Activated CD4-positive, alpha-beta memory T cell treated with anti-CD3 and anti-CD28 coated beads for 36 hours (primary cell): ENCODE results near the gene ZNF580. TPM values are rescaled to one million over a fixed set of nuclear protein-coding genes. Genes with fewer than 3 reads are reported as not detected.

Experiments used
- CTCF ChIA-PET: fragments of 350-600 bp; sonication (Branson Sonifier 250); formaldehyde crosslinking; loops from one replicate; lab custom pipeline; 2021; ENCODE audit warnings: antibody characterized with exemption, inconsistent platforms; lab: Charles Lee
- POLR2A ChIA-PET: fragments of 350-600 bp; sonication (Branson Sonifier 250); formaldehyde crosslinking; loops from one replicate; lab custom pipeline; 2021; ENCODE audit warnings: antibody characterized with exemption; lab: Charles Lee
- DNase-seq: peaks from one replicate; pipeline ENCODE4 v3.0.0-alpha.2; 2020
- H3K27ac Mint-ChIP-seq: one replicate; pipeline ENCODE4 v1.8.0; 2021; ENCODE audit warnings: mixed read lengths
- H3K27me3 Mint-ChIP-seq: one replicate; pipeline ENCODE4 v1.8.0; 2021; ENCODE audit warnings: mixed read lengths
- H3K36me3 Mint-ChIP-seq: one replicate; pipeline ENCODE4 v1.8.0; 2021; ENCODE audit warnings: mixed read lengths
- H3K4me1 Mint-ChIP-seq: one replicate; pipeline ENCODE4 v1.8.0; 2021; ENCODE audit warnings: low read depth, mixed read lengths
- H3K4me3 Mint-ChIP-seq: one replicate; pipeline ENCODE4 v1.8.0; 2021; ENCODE audit warnings: mild to moderate bottlenecking, mixed read lengths
- H3K9me3 Mint-ChIP-seq: one replicate; pipeline ENCODE4 v1.8.0; 2021; ENCODE audit warnings: mixed read lengths
- intact Hi-C: fragments of 100-400 bp; cut with micrococcal nuclease; formaldehyde crosslinking; loops from one replicate; pipeline ENCODE4 v1.15.1; 2023
- total RNA-seq, 2 experiments: library from RNA; stranded (reverse); gene quantifications; one replicate each; pipeline ENCODE4 v1.2.3, GENCODE V29; 2021

The ZNF580 gene
- total RNA-seq, 2 experiments from 2014 or later = 23.4 to 23.5 TPM

DNA sequence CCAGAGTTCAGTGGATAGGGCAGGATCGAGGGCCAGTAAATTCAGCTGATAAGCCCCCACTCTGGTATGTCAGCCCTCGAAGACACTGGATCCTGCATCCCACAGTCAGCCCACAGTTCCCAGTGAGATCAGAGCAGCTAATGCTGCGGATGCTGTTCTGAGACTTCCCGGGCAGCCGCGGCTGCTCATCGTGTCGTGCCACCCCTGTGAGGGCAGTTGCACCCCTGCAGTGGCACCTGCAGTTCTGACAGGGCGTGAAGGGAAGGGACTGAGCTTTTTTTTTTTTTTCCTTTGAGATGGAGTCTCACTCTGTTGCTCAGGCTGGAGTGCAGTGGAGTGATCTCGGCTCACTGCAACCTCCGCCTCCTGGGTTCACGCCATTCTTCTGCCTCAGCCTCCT lies 26.7 kb downstream of the ZNF580 start:
- intact Hi-C loops = no loop called here
- no peak for DNase-seq
- peaks cover 13% of the 10 kb centered on the region for H3K4me1 Mint-ChIP-seq
- ChIA-PET POLR2A (interaction anchor here (2.0 kb wide), 1 partner anchor 11 kb away, joined by 8 read pairs; no protein-coding TSS in a partner anchor), CTCF (interaction anchor here (1.2 kb wide), 1 partner anchor 36 kb away, joined by 3 read pairs; no protein-coding TSS in a partner anchor)
- H3K36me3 Mint-ChIP-seq = peaks cover 54% of the 10 kb centered on the region
- no peak overlapping the region for H3K27ac Mint-ChIP-seq
- no peaks in the 10 kb centered on the region for H3K27me3 Mint-ChIP-seq
- H3K9me3 Mint-ChIP-seq = no peaks in the 10 kb centered on the region
- H3K4me3 Mint-ChIP-seq = no peak overlapping the region

DNA sequence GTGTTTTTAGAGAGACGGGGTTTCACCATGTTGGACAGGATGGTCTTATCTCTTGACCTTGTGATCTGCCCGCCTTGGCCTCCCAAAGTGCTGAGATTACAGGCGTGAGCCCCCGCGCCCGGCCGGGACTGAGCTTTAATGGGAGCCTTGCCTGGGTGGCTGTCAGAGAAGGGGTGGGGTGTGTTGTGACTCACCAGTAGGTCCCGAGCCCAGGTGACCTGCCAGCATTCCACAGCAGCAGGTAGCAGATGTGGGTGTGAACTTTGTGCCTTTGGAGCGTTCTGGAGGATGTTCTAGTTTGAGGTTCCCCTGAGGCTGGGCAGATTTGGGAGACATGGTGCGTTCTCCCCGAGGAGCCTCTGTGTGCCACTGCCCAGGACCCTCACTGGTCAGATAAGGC lies 27.2 kb downstream of the ZNF580 start:
- POLR2A ChIA-PET = no interaction called here
- H3K9me3 Mint-ChIP-seq = no peaks in the 10 kb centered on the region
- DNase-seq = no peak
- H3K4me1 Mint-ChIP-seq = peaks cover 13% of the 10 kb centered on the region
- peaks cover 49% of the 10 kb centered on the region for H3K36me3 Mint-ChIP-seq
- no peak overlapping the region for H3K27ac Mint-ChIP-seq
- H3K4me3 Mint-ChIP-seq = no peak overlapping the region
- CTCF ChIA-PET = interaction anchor here (1.2 kb wide), 1 partner anchor 36 kb away, joined by 3 read pairs; no protein-coding TSS in a partner anchor
- intact Hi-C loops = no loop called here
- no peaks in the 10 kb centered on the region for H3K27me3 Mint-ChIP-seq

DNA sequence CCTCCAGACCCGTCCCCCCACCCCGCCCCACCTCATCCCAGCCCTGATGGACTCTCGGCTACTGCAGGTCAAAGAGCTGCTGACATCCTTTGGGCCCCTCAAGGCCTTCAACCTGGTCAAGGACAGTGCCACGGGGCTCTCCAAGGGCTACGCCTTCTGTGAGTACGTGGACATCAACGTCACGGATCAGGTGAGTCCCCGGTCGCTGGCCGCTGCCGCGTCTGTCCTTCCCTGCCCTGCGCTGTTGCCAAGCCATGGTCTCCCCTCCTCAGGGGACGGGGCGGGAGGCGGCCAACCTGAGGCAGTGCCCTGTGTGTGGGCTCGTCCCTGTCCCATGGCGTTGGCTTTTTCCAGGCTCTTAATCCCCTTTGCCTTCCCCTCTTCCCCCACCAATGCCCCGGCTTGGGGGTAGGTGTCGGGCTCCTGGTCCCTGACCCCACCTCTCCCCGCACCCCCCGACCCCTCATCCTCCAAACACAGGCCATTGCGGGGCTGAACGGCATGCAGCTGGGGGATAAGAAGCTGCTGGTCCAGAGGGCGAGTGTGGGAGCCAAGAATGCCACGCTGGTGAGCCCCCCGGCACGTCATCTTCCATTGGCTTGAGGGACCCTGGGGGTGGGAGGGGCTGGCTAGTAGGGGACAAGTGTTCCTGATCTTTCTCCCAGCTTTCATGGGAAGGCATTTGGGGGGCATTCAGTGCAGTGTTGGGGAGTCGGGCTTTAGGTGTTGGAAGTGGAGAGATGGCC lies 28.0 kb downstream of the ZNF580 start:
- Mint-ChIP-seq H3K27me3 (no peaks in the 10 kb centered on the region), H3K4me1 (peaks cover 17% of the 10 kb centered on the region), H3K27ac (no peak overlapping the region), H3K9me3 (no peaks in the 10 kb centered on the region), H3K36me3 (peaks cover 47% of the 10 kb centered on the region), H3K4me3 (no peak overlapping the region)
- intact Hi-C loops = no loop called here
- CTCF ChIA-PET = interaction anchor here (1.2 kb wide), 1 partner anchor 35 kb away, joined by 3 read pairs; no protein-coding TSS in a partner anchor
- no peak for DNase-seq
- POLR2A ChIA-PET = no interaction called here

DNA sequence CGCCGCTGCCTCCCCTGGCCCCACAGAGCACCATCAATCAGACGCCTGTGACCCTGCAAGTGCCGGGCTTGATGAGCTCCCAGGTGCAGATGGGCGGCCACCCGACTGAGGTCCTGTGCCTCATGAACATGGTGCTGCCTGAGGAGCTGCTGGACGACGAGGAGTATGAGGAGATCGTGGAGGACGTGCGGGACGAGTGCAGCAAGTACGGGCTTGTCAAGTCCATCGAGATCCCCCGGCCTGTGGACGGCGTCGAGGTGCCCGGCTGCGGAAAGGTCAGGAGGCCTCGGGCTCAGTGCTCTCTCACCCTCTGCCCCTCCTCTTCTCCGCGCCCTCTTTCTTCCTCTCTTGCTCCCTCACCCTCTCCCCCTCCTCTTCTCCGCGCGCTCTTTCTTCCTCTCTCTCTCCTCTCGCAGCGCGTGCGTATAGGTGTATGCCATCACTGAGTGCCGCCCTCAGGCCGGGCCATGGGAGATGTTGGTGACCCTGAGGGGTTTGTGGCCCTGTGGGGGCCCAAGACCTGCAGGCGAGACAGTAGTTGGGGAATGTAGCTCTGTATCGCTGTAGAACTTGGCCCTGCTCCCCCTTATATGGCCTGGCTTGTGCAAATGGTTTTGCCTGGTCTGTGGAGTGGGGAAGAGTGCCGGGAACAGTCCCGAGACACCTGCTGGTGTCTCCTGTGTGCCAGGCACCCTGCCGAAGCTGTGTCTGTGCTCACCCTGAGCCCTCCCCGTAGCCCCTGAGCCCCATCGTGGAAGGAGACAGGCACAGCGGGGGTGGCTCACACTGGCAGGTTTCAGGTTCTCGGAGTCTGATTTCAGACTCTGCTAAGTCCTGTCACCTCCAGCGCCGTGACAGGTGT lies 28.8 kb downstream of the ZNF580 start:
- H3K4me3 Mint-ChIP-seq = no peak overlapping the region
- DNase-seq = no peak
- no peaks in the 10 kb centered on the region for H3K27me3 Mint-ChIP-seq
- H3K4me1 Mint-ChIP-seq = peaks cover 21% of the 10 kb centered on the region
- H3K9me3 Mint-ChIP-seq = no peaks in the 10 kb centered on the region
- peaks cover 46% of the 10 kb centered on the region for H3K36me3 Mint-ChIP-seq
- intact Hi-C loops = no loop called here
- ChIA-PET CTCF (no interaction called here), POLR2A (no interaction called here)
- no peak overlapping the region for H3K27ac Mint-ChIP-seq

DNA sequence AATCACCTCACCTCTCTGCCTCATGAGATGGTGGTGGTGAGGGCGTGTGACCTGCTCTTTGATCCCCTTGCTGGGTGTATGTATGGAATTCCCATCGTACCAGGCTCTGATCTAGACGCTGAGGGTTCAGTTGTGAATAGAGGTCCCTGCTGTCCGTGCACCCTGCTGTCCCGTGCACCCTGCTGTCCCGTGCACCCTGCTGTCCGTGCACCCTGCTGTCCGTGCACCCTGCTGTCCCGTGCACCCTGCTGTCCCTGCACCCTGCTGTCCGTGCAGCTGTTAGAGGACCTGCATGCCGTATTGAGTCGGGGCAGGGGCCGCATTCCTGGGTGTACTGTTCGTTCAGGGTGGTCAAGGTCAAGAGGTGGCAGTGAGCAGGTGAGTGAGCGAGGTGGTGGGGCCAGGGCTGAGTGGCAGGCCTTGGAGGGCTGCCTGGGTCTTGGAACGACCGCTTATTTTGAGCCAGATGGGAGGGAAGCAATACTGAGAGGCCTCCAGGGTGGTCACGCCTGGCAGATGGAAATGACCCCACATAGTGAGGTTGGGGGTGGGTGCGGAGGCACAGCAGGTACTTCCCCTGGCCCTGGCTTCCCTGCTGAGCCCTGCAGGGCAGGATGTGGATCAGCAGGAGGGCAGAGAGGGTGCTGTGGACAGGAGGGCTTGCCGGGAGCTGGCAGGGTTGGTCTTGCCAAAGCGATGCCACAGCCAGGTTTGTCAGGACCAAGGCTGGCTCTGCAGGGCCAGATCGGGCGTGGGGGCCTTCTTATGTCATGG lies 29.7 kb downstream of the ZNF580 start:
- Mint-ChIP-seq H3K4me3 (no peak overlapping the region), H3K27me3 (no peaks in the 10 kb centered on the region), H3K9me3 (no peaks in the 10 kb centered on the region), H3K36me3 (peaks cover 43% of the 10 kb centered on the region), H3K27ac (no peak overlapping the region), H3K4me1 (peaks cover 21% of the 10 kb centered on the region)
- intact Hi-C loops = no loop called here
- CTCF ChIA-PET = interaction anchor here (1.0 to 2.1 kb wide), 4 partner anchors 10 to 38 kb away, joined by 4 to 23 read pairs (median 14); partner anchors contain the start of gene U2AF2
- no peak for DNase-seq
- POLR2A ChIA-PET = interaction anchor here (1.4 kb wide), 1 partner anchor 13 kb away, joined by 5 read pairs; no protein-coding TSS in a partner anchor

DNA sequence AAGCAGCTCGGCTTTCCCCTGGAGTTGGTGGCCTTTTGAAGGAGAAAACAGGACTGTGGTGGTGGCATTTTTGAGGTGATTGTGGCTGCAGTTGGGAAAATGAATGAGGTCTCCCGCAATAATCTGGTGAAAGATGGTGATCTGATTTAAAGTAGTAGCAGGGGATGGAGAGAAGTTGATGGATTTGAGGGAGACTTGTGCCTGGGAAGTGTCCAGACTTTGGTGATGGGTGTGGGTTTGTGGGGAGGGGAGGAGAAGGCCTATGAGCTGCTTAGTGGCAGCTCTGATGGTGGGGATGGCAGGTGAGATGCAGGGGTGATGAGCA lies 30.2 kb downstream of the ZNF580 start:
- no peaks in the 10 kb centered on the region for H3K27me3 Mint-ChIP-seq
- peaks cover 26% of the 10 kb centered on the region for H3K4me1 Mint-ChIP-seq
- H3K4me3 Mint-ChIP-seq = no peak overlapping the region
- no peak for DNase-seq
- no peaks in the 10 kb centered on the region for H3K9me3 Mint-ChIP-seq
- H3K36me3 Mint-ChIP-seq = peaks cover 41% of the 10 kb centered on the region
- ChIA-PET CTCF (interaction anchor here (1.0 to 2.1 kb wide), 4 partner anchors 11 to 38 kb away, joined by 4 to 23 read pairs (median 14); partner anchors contain the start of gene U2AF2), POLR2A (interaction anchor here (1.4 kb wide), 1 partner anchor 14 kb away, joined by 5 read pairs; no protein-coding TSS in a partner anchor)
- no peak overlapping the region for H3K27ac Mint-ChIP-seq
- intact Hi-C loops = no loop called here

DNA sequence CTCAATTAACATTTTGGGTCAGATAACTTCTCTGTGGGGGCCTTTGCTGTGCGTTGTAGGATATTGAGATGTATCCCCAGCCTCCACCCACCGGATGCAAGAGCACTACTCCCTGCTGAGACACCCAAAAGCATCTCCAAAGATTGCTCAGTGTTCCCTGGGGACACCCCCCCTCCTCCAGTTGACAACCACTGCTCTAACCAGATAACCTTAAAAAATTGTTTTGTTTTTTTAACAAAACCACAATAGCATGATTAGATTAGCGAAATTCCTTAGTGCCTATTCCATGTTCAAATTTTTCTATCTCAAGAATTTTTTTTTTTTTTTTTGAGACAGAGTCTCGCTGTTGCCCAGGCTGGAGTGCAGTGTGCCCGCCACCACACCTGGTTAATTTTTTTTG lies 31.6 kb downstream of the ZNF580 start:
- CTCF ChIA-PET = interaction anchor here (0.7 to 2.1 kb wide), 4 partner anchors 16 to 656 kb away, joined by 3 to 23 read pairs (median 14); partner anchors contain the start of gene U2AF2

DNA sequence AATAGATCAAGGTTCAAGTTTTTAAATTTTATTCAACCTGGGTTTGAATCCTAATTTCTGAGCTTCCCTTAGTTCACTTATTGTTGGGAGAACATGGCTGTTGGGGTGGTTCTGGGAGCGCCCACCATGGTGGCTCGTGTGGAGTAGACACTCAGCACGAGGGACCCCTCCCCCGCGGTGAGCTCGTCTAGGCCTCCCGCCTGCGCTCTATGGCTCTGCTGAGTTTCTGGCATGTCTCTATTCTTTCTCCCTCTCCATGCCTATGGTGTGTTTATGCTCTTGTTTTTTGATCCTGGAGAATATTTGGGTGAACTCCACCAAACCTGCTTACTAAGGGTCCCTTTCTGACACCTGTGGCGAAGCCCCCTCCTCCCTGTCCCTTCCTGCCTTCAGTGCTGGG lies 32.7 kb downstream of the ZNF580 start:
- intact Hi-C loops = no loop called here
- Mint-ChIP-seq H3K27ac (peak overlapping the region; percentile 55), H3K36me3 (peaks cover 37% of the 10 kb centered on the region), H3K9me3 (no peaks in the 10 kb centered on the region), H3K27me3 (no peaks in the 10 kb centered on the region), H3K4me3 (peak overlapping the region; percentile 21), H3K4me1 (peaks cover 48% of the 10 kb centered on the region)
- ChIA-PET CTCF (interaction anchor here (1.1 kb wide), 1 partner anchor 41 kb away, joined by 6 read pairs; no protein-coding TSS in a partner anchor), POLR2A (no interaction called here)
- DNase-seq = no peak

More for the DNA sequence above, 31.6 kb downstream of the ZNF580 start:
- Mint-ChIP-seq H3K27ac (no peak overlapping the region), H3K4me1 (peaks cover 40% of the 10 kb centered on the region), H3K9me3 (no peaks in the 10 kb centered on the region), H3K36me3 (peaks cover 37% of the 10 kb centered on the region), H3K27me3 (no peaks in the 10 kb centered on the region), H3K4me3 (no peak overlapping the region)
- intact Hi-C loops = no loop called here
- no peak for DNase-seq
- POLR2A ChIA-PET = no interaction called here

DNA sequence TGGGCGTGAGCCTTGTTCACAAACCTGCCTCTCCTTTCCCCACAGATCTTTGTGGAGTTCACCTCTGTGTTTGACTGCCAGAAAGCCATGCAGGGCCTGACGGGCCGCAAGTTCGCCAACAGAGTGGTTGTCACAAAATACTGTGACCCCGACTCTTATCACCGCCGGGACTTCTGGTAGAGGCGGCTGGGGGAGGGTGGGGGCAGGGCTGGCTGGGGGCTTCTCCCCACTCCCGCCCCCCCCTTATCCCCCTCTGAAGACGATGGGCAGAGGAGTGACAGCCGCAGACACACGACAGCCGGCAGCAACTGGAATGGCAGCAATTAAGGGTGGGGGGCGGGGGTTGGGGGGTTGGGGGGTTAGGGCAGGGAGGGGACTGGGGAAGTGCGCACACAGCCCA lies 33.1 kb downstream of the ZNF580 start:
- intact Hi-C loops = loop anchor here (2.0 kb wide), 1 partner anchor 39 kb away; no protein-coding TSS in a partner anchor
- H3K27ac Mint-ChIP-seq = peak overlapping the region; percentile 55
- no peaks in the 10 kb centered on the region for H3K9me3 Mint-ChIP-seq
- no peak for DNase-seq
- peak overlapping the region; percentile 21 for H3K4me3 Mint-ChIP-seq
- H3K36me3 Mint-ChIP-seq = peaks cover 42% of the 10 kb centered on the region
- CTCF ChIA-PET = interaction anchor here (1.1 kb wide), 2 partner anchors 16 to 41 kb away, joined by 3 to 6 read pairs; no protein-coding TSS in a partner anchor
- POLR2A ChIA-PET = no interaction called here
- H3K27me3 Mint-ChIP-seq = no peaks in the 10 kb centered on the region
- peaks cover 51% of the 10 kb centered on the region for H3K4me1 Mint-ChIP-seq

DNA sequence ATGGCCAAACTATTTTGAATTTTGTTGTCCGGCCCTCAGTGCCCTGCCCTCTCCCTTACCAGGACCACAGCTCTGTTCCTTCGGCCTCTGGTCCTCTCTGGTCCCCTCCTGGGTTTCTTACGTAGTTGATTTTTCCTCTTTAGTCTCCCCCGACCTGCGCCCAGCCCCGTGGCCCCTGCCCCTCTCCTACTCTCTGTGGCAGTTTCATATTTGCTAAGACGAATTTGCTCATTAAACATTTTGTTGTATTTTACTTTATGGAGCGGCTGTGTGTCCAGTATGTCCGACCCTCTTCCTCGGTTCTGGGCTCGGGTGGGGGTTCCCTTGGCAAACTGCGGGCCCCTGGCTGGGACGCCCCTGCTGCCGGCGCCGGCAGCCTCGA lies 33.6 kb downstream of the ZNF580 start:
- intact Hi-C loops = loop anchor here (2.0 kb wide), 1 partner anchor 40 kb away; no protein-coding TSS in a partner anchor
- H3K4me1 Mint-ChIP-seq = peaks cover 53% of the 10 kb centered on the region
- DNase-seq = no peak
- H3K9me3 Mint-ChIP-seq = no peaks in the 10 kb centered on the region
- H3K4me3 Mint-ChIP-seq = peak overlapping the region; percentile 56
- peaks cover 39% of the 10 kb centered on the region for H3K36me3 Mint-ChIP-seq
- no peaks in the 10 kb centered on the region for H3K27me3 Mint-ChIP-seq
- H3K27ac Mint-ChIP-seq = peak overlapping the region; percentile 72
- POLR2A ChIA-PET = interaction anchor here (1.3 kb wide), 1 partner anchor 18 kb away, joined by 3 read pairs; no protein-coding TSS in a partner anchor
- CTCF ChIA-PET = interaction anchor here (1.1 kb wide), 1 partner anchor 17 kb away, joined by 3 read pairs; no protein-coding TSS in a partner anchor
